Activated CD4-positive, alpha-beta T cell treated with anti-CD3 and anti-CD28 coated beads, Interleukin-2, Interleukin-4, amounts not matched to agents 100 ng/mL and 50 ng/mL, durations not matched to agents 16 hours and 8 hours (primary cell): ENCODE results near the gene HGS.
"Not testable (repeated sequence)": the region's sequence is repeated elsewhere in the genome, so short reads cannot be mapped to it uniquely, and the experiment has no call there.

Experiments
- DNase-seq: peaks from one replicate; pipeline ENCODE4 v3.0.0-alpha.2; 2020; ENCODE audit warnings: low spot score

HGS gene

GRCh38 chr17:81717049-81717765 lies 33.4 kb downstream of the HGS start:
- no peak for DNase-seq

GRCh38 chr17:81717766-81718089 lies 33.9 kb downstream of the HGS start:
- DNase-seq: no peak

- no peak for DNase-seq
Measured at GRCh38 chr17:81719410-81720266, 35.8 kb downstream of the HGS start.

- no peak for DNase-seq
Measured at GRCh38 chr17:81720267-81721071, 36.7 kb downstream of the HGS start.

- no peak for DNase-seq
Measured at GRCh38 chr17:81722184-81723120, 38.6 kb downstream of the HGS start.

- DNase-seq: no peak
Measured at GRCh38 chr17:81723651-81724209, 39.9 kb downstream of the HGS start.

GRCh38 chr17:81725439-81725838 lies 41.6 kb downstream of the HGS start:
- DNase-seq: no peak

GRCh38 chr17:81726004-81726403 lies 42.2 kb downstream of the HGS start:
- DNase-seq: no peak

- DNase-seq: no peak
Measured at GRCh38 chr17:81727324-81728031, 43.7 kb downstream of the HGS start.

GRCh38 chr17:81733507-81734404 lies 49.9 kb downstream of the HGS start:
- DNase-seq: peak; percentile 76

GRCh38 chr17:81734405-81735263 lies 50.8 kb downstream of the HGS start:
- no peak for DNase-seq

- DNase-seq: peak; percentile 28
Measured at GRCh38 chr17:81735264-81736102, 51.7 kb downstream of the HGS start.

- no peak for DNase-seq
Measured at GRCh38 chr17:81737947-81738800, 54.4 kb downstream of the HGS start.

- no peak for DNase-seq
Measured at GRCh38 chr17:81738801-81739393, 55.1 kb downstream of the HGS start.

- not testable (repeated sequence) for DNase-seq
Measured at GRCh38 chr17:81739593-81739992, 55.8 kb downstream of the HGS start.

- DNase-seq: no peak
Measured at GRCh38 chr17:81740395-81740961, 56.7 kb downstream of the HGS start.
